ENCODE results near the gene STEEP1. TPM values are rescaled to one million over a fixed set of nuclear protein-coding genes. Genes with fewer than 3 reads are reported as not detected.

Gene STEEP1
- total and polyA plus RNA-seq, 2 of the 13 experiments (the other 11 are each of a cell fraction or from before 2014, with no cell fraction given): 7.7 to 23.1 TPM

- no peak for TF ChIP-seq TRAFD1 (CRISPR knock-in tag; IDR thresholded peaks at IDR 0.05; ENCODE audit: borderline replicate concordance)
- TF ChIP-seq ZNF280D (CRISPR knock-in tag; IDR thresholded peaks at IDR 0.05): no peak
- no peak for TF ChIP-seq ARNT2 (CRISPR knock-in tag; IDR thresholded peaks at IDR 0.05; ENCODE audit: low read depth)
- no peak for TF ChIP-seq MEIS2 (CRISPR knock-in tag; IDR thresholded peaks at IDR 0.05)
- no peak for TF ChIP-seq ESRRA (CRISPR knock-in tag; IDR thresholded peaks at IDR 0.05; ENCODE audit: low read depth)
- no peak for TF ChIP-seq TGIF2 (CRISPR knock-in tag; IDR thresholded peaks at IDR 0.05)
- no peak for TF ChIP-seq ZNF354B (CRISPR knock-in tag; IDR thresholded peaks at IDR 0.05)
- no peak for TF ChIP-seq ZNF12 (CRISPR knock-in tag; IDR thresholded peaks at IDR 0.05)
Observed at GRCh38 chrX:119529345-119530276, 35.6 kb downstream of the STEEP1 start (continued).

Measured in HepG2 (cell line).